DOHH2 (cell line): ENCODE results near the gene KIAA1328.

Source experiments
- CTCF ChIP-seq: fragments of 200-600 bp; sonication (generic); IDR thresholded peaks from one replicate; pipeline ENCODE4 v1.5.1; 2014; ENCODE audit warnings: antibody characterized with exemption, mild to moderate bottlenecking, low read depth, low read length; ENCODE audit not compliant: poor library complexity, severe bottlenecking
- EZH2phosphoT487 ChIP-seq: fragments of 200-600 bp; sonication (generic); IDR thresholded peaks from 2 replicates; pipeline ENCODE4 v1.6.1; 2017; ENCODE audit warnings: borderline replicate concordance, mild to moderate bottlenecking, antibody characterized with exemption, low read length, moderate library complexity, mixed read lengths

- no peak for TF ChIP-seq CTCF
- TF ChIP-seq EZH2phosphoT487: no peak
Measured at GRCh38 chr18:36821681-36822080, 7.2 kb upstream of the KIAA1328 start.
